ENCODE measurements around the gene SLC25A38.
"Not testable (repeated sequence)": the region's sequence is repeated elsewhere in the genome, so short reads cannot be mapped to it uniquely, and the experiment has no call there.

DNA sequence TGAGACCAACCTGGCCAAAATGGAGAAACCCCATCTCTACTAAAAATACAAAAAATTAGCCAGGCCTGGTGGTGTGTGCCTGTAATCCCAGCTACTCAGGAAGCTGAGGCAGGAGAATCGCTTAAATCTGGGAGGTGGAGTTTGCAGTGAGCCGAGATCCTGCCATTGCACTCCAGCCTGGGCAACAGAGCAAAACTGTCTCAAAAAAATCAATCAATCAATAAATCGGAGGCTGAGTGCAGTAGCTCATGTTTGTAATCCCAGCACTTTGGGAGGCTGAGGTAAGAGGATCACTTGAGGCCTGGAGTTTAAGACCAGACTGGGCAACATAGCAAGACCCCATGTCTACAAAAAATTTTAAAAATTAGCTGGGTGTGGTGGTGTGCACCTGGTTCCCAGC, 32.1 kb downstream of the SLC25A38 start:
- not testable (repeated sequence) for TF ChIP-seq RAD21 (conservative IDR thresholded peaks at IDR 0.05 in 1 of 2, IDR thresholded peaks at IDR 0.05 in 1 of 2); KDM1A (IDR thresholded peaks at IDR 0.05; ENCODE audit: low read depth); NR3C1 (IDR thresholded peaks at IDR 0.05); JUN (IDR thresholded peaks at IDR 0.05); SREBF2 (IDR thresholded peaks at IDR 0.05); HOXA7 (CRISPR knock-in tag; IDR thresholded peaks at IDR 0.05); SMC3 (IDR thresholded peaks at IDR 0.05); POLR2A (IDR thresholded peaks at IDR 0.05; ENCODE audit: low read length); PHF8 (IDR thresholded peaks at IDR 0.05; ENCODE audit: borderline replicate concordance, low read depth); ZNF302 (CRISPR knock-in tag; IDR thresholded peaks at IDR 0.05); RCOR1 (IDR thresholded peaks at IDR 0.05; ENCODE audit: low read depth, low read length)
- TF ChIP-seq, protein P1, sequence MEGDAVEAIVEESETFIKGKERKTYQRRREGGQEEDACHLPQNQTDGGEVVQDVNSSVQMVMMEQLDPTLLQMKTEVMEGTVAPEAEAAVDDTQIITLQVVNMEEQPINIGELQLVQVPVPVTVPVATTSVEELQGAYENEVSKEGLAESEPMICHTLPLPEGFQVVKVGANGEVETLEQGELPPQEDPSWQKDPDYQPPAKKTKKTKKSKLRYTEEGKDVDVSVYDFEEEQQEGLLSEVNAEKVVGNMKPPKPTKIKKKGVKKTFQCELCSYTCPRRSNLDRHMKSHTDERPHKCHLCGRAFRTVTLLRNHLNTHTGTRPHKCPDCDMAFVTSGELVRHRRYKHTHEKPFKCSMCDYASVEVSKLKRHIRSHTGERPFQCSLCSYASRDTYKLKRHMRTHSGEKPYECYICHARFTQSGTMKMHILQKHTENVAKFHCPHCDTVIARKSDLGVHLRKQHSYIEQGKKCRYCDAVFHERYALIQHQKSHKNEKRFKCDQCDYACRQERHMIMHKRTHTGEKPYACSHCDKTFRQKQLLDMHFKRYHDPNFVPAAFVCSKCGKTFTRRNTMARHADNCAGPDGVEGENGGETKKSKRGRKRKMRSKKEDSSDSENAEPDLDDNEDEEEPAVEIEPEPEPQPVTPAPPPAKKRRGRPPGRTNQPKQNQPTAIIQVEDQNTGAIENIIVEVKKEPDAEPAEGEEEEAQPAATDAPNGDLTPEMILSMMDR (IDR thresholded peaks at IDR 0.05) = not testable (repeated sequence)
- TF ChIP-seq, protein P2, sequence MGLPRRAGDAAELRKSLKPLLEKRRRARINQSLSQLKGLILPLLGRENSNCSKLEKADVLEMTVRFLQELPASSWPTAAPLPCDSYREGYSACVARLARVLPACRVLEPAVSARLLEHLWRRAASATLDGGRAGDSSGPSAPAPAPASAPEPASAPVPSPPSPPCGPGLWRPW (IDR thresholded peaks at IDR 0.05) = not testable (repeated sequence)
- peak; percentile 76 for TF ChIP-seq TFCP2L1 (CRISPR knock-in tag; IDR thresholded peaks at IDR 0.05)
